B cell (primary cell): ENCODE measurements around the gene ANOS1. TPM values are rescaled to one million over a fixed set of nuclear protein-coding genes. Genes with fewer than 3 reads are reported as not detected.

Experiments used
- ATAC-seq: fragments of 200-7000 bp; cut with Tn5 transposase; one replicate; pipeline ENCODE4 v1.10.0; 2021; ENCODE audit warnings: low read depth, mild to moderate bottlenecking, moderate number of reproducible peaks, moderate library complexity
- CTCF ChIA-PET: fragments of 350-600 bp; sonication (Branson Sonifier 250); formaldehyde crosslinking; loops from one replicate; lab custom pipeline; 2021; ENCODE audit warnings: antibody characterized with exemption, inconsistent platforms; lab: Charles Lee
- POLR2A ChIA-PET: fragments of 350-600 bp; sonication (Branson Sonifier 250); formaldehyde crosslinking; loops from one replicate; lab custom pipeline; 2021; ENCODE audit warnings: antibody characterized with exemption; lab: Charles Lee
- DNase-seq: peaks from one replicate; pipeline ENCODE4 v3.0.0; 2013
- H2AFZ ChIP-seq: 2 replicates; pipeline ENCODE4 v1.6.1; 2012; ENCODE audit warnings: mild to moderate bottlenecking, low read depth, low read length; ENCODE audit not compliant: insufficient read depth, poor library complexity, severe bottlenecking
- H3K27ac ChIP-seq, 2 donors: 1 replicate in 1 of 2; 2 replicates in 1 of 2; pipeline ENCODE4 v1.5.1; 2012 to 2013; ENCODE audit warnings: low read length in 2 of 2, mild to moderate bottlenecking in 2 of 2, moderate library complexity in 1 of 2
- H3K27me3 ChIP-seq, 4 experiments: fragments of 200-600 bp in 1 of 4; sonication (generic) in 1 of 4; replicated peaks in 1 of 4; 1 replicate in 2 of 4; 2 replicates in 2 of 4; pipeline versions ENCODE4 v1.6.1 to v1.7.0; 2013 to 2016; ENCODE audit warnings: low read length in 3 of 4, mild to moderate bottlenecking in 2 of 4, mixed read lengths in 1 of 4, moderate library complexity in 1 of 4; ENCODE audit not compliant: insufficient read depth in 4 of 4, control insufficient read depth in 3 of 4; ENCODE audit errors: control extremely low read depth in 1 of 4
- H3K36me3 ChIP-seq, 2 experiments: replicated peaks in 1 of 2; 1 replicate in 1 of 2; 2 replicates in 1 of 2; pipeline versions ENCODE4 v1.6.1 to v1.7.1; 2013; ENCODE audit warnings: low read length in 1 of 2; ENCODE audit not compliant: insufficient read depth in 2 of 2, control insufficient read depth in 1 of 2; ENCODE audit errors: control extremely low read depth in 1 of 2, extremely low read depth in 1 of 2
- H3K4me1 ChIP-seq, 2 donors: fragments of 200-600 bp in 1 of 2; sonication (generic) in 1 of 2; 1 replicate in 1 of 2; 2 replicates in 1 of 2; pipeline versions ENCODE4 v1.5.1 to v1.6.1; 2013 to 2017; ENCODE audit warnings: low read length in 2 of 2; ENCODE audit not compliant: control insufficient read depth in 2 of 2, insufficient read depth in 2 of 2
- H3K4me2 ChIP-seq: replicated peaks from 2 replicates; pipeline ENCODE3; 2012; ENCODE audit warnings: mild to moderate bottlenecking, low read depth, low read length; ENCODE audit not compliant: poor library complexity, severe bottlenecking
- H3K4me3 ChIP-seq, 5 experiments: fragments of 200-600 bp in 1 of 5; sonication (generic) in 1 of 5; 1 replicate in 3 of 5; 2 replicates in 2 of 5; pipeline versions ENCODE4 v1.5.1 to v1.7.0; 2011 to 2016; ENCODE audit warnings: low read length in 4 of 5, mild to moderate bottlenecking in 4 of 5, low read depth in 2 of 5, control low read depth in 1 of 5, moderate library complexity in 1 of 5; ENCODE audit not compliant: insufficient read depth in 1 of 5; ENCODE audit errors: control extremely low read depth in 1 of 5, extremely low read depth in 1 of 5
- H3K79me2 ChIP-seq: fragments of 200-600 bp; sonication (generic); one replicate; pipeline ENCODE4 v1.6.0; 2016; ENCODE audit warnings: low read length; ENCODE audit not compliant: control insufficient read depth, insufficient read depth
- H3K9ac ChIP-seq: fragments of 200-600 bp; sonication (generic); 2 replicates; pipeline ENCODE4 v1.6.1; 2017; ENCODE audit warnings: mild to moderate bottlenecking, low read length, moderate library complexity
- H3K9me3 ChIP-seq, 3 donors: one replicate each; pipeline versions ENCODE4 v1.6.1 to v1.7.1; 2013; ENCODE audit warnings: low read length in 2 of 3; ENCODE audit not compliant: control insufficient read depth in 2 of 3, insufficient read depth in 1 of 3; ENCODE audit errors: control extremely low read depth in 1 of 3
- H4K20me1 ChIP-seq: 2 replicates; pipeline ENCODE4 v1.6.0; 2012; ENCODE audit warnings: mild to moderate bottlenecking, low read length; ENCODE audit not compliant: insufficient read depth, control insufficient read depth, poor library complexity, severe bottlenecking
- H3K27ac Mint-ChIP-seq: one replicate; pipeline ENCODE4 v1.8.0; 2021; ENCODE audit warnings: mixed read lengths
- H3K27me3 Mint-ChIP-seq: one replicate; pipeline ENCODE4 v1.8.0; 2021; ENCODE audit warnings: mixed read lengths
- H3K4me1 Mint-ChIP-seq: one replicate; pipeline ENCODE4 v1.8.0; 2021; ENCODE audit warnings: mixed read lengths
- H3K4me3 Mint-ChIP-seq: one replicate; pipeline ENCODE4 v1.8.0; 2021; ENCODE audit warnings: mixed read lengths
- H3K9me3 Mint-ChIP-seq: one replicate; pipeline ENCODE4 v1.8.0; 2022; ENCODE audit warnings: mixed read lengths; ENCODE audit not compliant: insufficient read depth
- EZH2 ChIP-seq: IDR thresholded peaks from 2 replicates; pipeline ENCODE4 v1.6.1; 2012; ENCODE audit warnings: borderline replicate concordance, low read depth, mild to moderate bottlenecking, moderate library complexity, low read length; ENCODE audit not compliant: insufficient read depth, poor library complexity, severe bottlenecking
- WGBS: methylation state at CpG from one replicate; pipeline ENCODE4 v1.1.5; 2013; ENCODE audit warnings: missing lambda C conversion rate; ENCODE audit not compliant: insufficient coverage; 5-methylcytosine and 5-hydroxymethylcytosine counted together
- intact Hi-C: fragments of 100-400 bp; cut with micrococcal nuclease; formaldehyde crosslinking; loops from one replicate; pipeline ENCODE4 v1.10.0; 2022
- polyA plus RNA-seq: library from polyadenylated mRNA; depleted of rRNA; stranded (reverse); fragments of >200 nt; gene quantifications from 2 replicates; pipeline ENCODE4 v1.2.3, GENCODE V29; 2012
- total RNA-seq, 2 donors: library from RNA; stranded (reverse); fragments of 120-200 nt in 1 of 2; gene quantifications; 1 replicate in 1 of 2; 2 replicates in 1 of 2; pipeline versions ENCODE4 v1.2.3 to v1.2.4, GENCODE V29; 2013 to 2022
- TF ChIP-seq, protein P1 (sequence below): fragments of 200-600 bp; IDR thresholded peaks from one replicate; pipeline ENCODE4 v1.8.0; 2022; ENCODE audit warnings: antibody characterized with exemption, mild to moderate bottlenecking

Gene ANOS1
- total and polyA plus RNA-seq, 2 donors (not counting 1 experiment from before 2014, with no cell fraction given), result 0.10 TPM; not detected in 1

DNA sequence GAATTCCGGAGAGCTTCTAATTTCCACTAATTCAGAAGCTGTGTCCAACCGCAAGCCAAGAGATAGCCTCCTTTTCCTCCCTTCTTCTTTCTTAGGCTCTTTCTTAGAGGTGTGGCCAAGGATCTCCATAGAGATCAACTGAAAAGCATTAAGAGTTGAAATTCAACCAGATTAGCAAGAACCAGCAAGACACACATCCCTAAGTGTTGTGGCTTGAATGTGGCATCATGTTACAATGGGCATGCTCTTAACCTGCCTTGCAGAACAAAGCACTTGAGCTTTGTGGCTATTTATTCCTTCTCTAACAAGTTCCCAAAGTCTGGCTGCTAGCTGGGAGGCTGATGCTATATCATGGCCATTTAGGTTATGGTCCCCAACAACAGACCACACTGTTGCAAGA lies 10.4 kb downstream of the ANOS1 start:
- Mint-ChIP-seq H3K27me3 (peaks cover 5% of the 10 kb centered on the region), H3K9me3 (no peaks in the 10 kb centered on the region), H3K27ac (no peak overlapping the region), H3K4me1 (no peaks in the 10 kb centered on the region), H3K4me3 (no peak overlapping the region)
- no CpG with 5 or more reads among the region's 2 CpGs for WGBS
- Histone ChIP-seq H3K4me3 (no peak overlapping the region), H3K9ac (no peak overlapping the region), H2AFZ (no peak overlapping the region), H3K4me1 (no peaks in the 10 kb centered on the region), H3K9me3 (no peaks in the 10 kb centered on the region), H3K4me2 (no peak overlapping the region), H3K27ac (no peak overlapping the region), H3K36me3 (no peaks in the 10 kb centered on the region), H3K27me3 (peaks cover 0 to under 1% (median 0%) of the 10 kb centered on the region in 4 experiments), H3K79me2 (no peaks in the 10 kb centered on the region), H4K20me1 (no peaks in the 10 kb centered on the region)
- intact Hi-C loops, result no loop called here
- no peak for ATAC-seq
- POLR2A ChIA-PET, result no interaction called here
- no peak for DNase-seq
- CTCF ChIA-PET, result no interaction called here
- TF ChIP-seq, protein P1, sequence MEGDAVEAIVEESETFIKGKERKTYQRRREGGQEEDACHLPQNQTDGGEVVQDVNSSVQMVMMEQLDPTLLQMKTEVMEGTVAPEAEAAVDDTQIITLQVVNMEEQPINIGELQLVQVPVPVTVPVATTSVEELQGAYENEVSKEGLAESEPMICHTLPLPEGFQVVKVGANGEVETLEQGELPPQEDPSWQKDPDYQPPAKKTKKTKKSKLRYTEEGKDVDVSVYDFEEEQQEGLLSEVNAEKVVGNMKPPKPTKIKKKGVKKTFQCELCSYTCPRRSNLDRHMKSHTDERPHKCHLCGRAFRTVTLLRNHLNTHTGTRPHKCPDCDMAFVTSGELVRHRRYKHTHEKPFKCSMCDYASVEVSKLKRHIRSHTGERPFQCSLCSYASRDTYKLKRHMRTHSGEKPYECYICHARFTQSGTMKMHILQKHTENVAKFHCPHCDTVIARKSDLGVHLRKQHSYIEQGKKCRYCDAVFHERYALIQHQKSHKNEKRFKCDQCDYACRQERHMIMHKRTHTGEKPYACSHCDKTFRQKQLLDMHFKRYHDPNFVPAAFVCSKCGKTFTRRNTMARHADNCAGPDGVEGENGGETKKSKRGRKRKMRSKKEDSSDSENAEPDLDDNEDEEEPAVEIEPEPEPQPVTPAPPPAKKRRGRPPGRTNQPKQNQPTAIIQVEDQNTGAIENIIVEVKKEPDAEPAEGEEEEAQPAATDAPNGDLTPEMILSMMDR, result no peak
- no peak for TF ChIP-seq EZH2

DNA sequence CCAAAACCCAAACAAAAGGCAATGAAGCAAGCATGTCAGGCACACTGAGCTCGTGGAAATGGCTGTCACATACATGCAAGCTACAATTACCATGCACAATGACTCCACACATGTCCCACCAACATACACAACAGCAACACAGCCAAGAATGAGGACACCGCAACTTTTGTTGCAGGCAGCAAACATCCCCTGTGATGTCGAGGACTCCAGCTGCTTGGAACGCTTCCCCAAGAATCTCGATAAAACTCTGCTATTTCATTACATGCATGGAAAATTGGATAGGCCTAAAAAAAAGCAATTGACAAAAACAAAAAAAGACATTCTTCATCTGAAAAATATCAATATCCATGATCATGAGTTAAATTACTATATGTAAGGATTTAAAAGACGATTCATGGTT lies 11.8 kb downstream of the ANOS1 start:
- no peaks in the 10 kb centered on the region for H4K20me1 ChIP-seq
- Mint-ChIP-seq H3K27me3 (peaks cover 3% of the 10 kb centered on the region), H3K27ac (no peak overlapping the region), H3K4me1 (no peaks in the 10 kb centered on the region), H3K9me3 (no peaks in the 10 kb centered on the region), H3K4me3 (no peak overlapping the region)
- ChIA-PET CTCF (no interaction called here), POLR2A (no interaction called here)
- TF ChIP-seq, protein P1, result no peak
- no peak for TF ChIP-seq EZH2
- no peak for DNase-seq
- H3K4me3 ChIP-seq, result no peak overlapping the region
- H3K27me3 ChIP-seq, result no peaks in the 10 kb centered on the region
- no peaks in the 10 kb centered on the region for H3K79me2 ChIP-seq
- H3K27ac ChIP-seq, result no peak overlapping the region
- 56% methylated on average over 1 of the region's 6 CpGs for WGBS
- no peak overlapping the region for H2AFZ ChIP-seq
- H3K9me3 ChIP-seq, result no peaks in the 10 kb centered on the region
- no peak for ATAC-seq
- no peak overlapping the region for H3K9ac ChIP-seq
- no peaks in the 10 kb centered on the region for H3K4me1 ChIP-seq
- intact Hi-C loops, result no loop called here
- no peaks in the 10 kb centered on the region for H3K36me3 ChIP-seq
- H3K4me2 ChIP-seq, result no peak overlapping the region
